Gastrocnemius medialis (tissue), 4 donors: ENCODE measurements around the gene NDUFB10.

Source experiments
- CTCF ChIP-seq, 5 experiments: fragments of 450-650 bp in 3 of 5; fragments of 200-600 bp in 2 of 5; sonication (generic) in 2 of 5; IDR thresholded peaks in 4 of 5; conservative IDR thresholded peaks in 1 of 5; 1 replicate in 4 of 5; 2 replicates in 1 of 5; pipeline ENCODE4 v1.5.1; 2016 to 2019; ENCODE audit warnings: antibody characterized with exemption in 5 of 5, mild to moderate bottlenecking in 3 of 5, moderate library complexity in 3 of 5
- POLR2A ChIP-seq, 2 donors: fragments of 450-650 bp; IDR thresholded peaks; one replicate each; pipeline ENCODE4 v1.6.1; 2017; ENCODE audit warnings: antibody characterized with exemption in 2 of 2, mild to moderate bottlenecking in 2 of 2, moderate library complexity in 2 of 2

DNA sequence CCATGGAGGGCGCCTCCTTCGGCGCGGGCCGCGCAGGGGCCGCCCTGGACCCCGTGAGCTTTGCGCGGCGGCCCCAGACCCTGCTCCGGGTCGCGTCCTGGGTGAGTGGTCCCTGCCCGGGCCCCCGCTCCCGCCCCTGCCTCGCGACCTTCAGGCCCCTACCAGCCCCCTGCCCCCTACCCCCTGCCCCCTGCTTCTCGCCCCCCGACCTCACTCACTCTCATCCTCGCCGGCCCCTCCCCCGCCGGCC is 30.7 kb downstream of the NDUFB10 start:
- TF ChIP-seq CTCF (IDR thresholded peaks at IDR 0.05 in 4 of 5, conservative IDR thresholded peaks at IDR 0.05 in 1 of 5) (no peak), POLR2A (IDR thresholded peaks at IDR 0.05) (no peak)
